ENCODE data around the gene MYBL2.

GRCh38 chr20:43715511-43715910 is 48.6 kb downstream of the MYBL2 start:
- no peak for TF ChIP-seq ZNF121 (tag by site-specific recombination; IDR thresholded peaks at IDR 0.05)
- no peak for TF ChIP-seq ZBTB8A (tag by site-specific recombination; IDR thresholded peaks at IDR 0.05)
- TF ChIP-seq ZNF514 (tag by site-specific recombination; IDR thresholded peaks at IDR 0.05): no peak
- TF ChIP-seq MYNN (tag by site-specific recombination; IDR thresholded peaks at IDR 0.05; ENCODE audit: borderline replicate concordance): no peak
- TF ChIP-seq KLF16 (tag by site-specific recombination; IDR thresholded peaks at IDR 0.05): no peak
- no peak for TF ChIP-seq ZBTB7A (tag by site-specific recombination; IDR thresholded peaks at IDR 0.05; ENCODE audit: low read depth)
